GM12891 (cell line): ENCODE data around the gene BCORL1.

Experiments
- DNase-seq: peaks from one replicate; pipeline ENCODE4 v3.0.0; 2011; ENCODE audit warnings: low spot score; ENCODE audit not compliant: insufficient read length
- FAIRE-seq: peaks from 2 replicates; lab custom pipeline; 2011; peaks lifted over from hg19 to GRCh38; lab: Jason Lieb, UNC
- PAX5 ChIP-seq: IDR thresholded peaks from 2 replicates; pipeline ENCODE4 v1.6.1; 2011; ENCODE audit warnings: low read length, moderate library complexity, mild to moderate bottlenecking; ENCODE audit not compliant: insufficient read depth, severe bottlenecking
- POLR2A ChIP-seq: IDR thresholded peaks from 2 replicates; pipeline ENCODE4 v1.6.1; 2011; ENCODE audit warnings: low read depth, low read length, control low read depth
- POLR2AphosphoS5 ChIP-seq: IDR thresholded peaks from 2 replicates; pipeline ENCODE4 v1.6.1; 2011; ENCODE audit warnings: low read depth, low read length, control low read depth
- POU2F2 ChIP-seq: IDR thresholded peaks from 2 replicates; pipeline ENCODE4 v1.6.1; 2011; ENCODE audit warnings: low read depth, mild to moderate bottlenecking, control low read depth, low read length, moderate library complexity
- SPI1 ChIP-seq: IDR thresholded peaks from 2 replicates; pipeline ENCODE4 v1.6.1; 2011; ENCODE audit warnings: low read depth, low read length, control low read depth
- TAF1 ChIP-seq: IDR thresholded peaks from 2 replicates; pipeline ENCODE4 v1.6.1; 2011; ENCODE audit warnings: low read depth, low read length, control low read depth

BCORL1 gene

GRCh38 chrX:130005089-130005807 is 22.8 kb downstream of the BCORL1 start:
- DNase-seq (no peak), FAIRE-seq (no peak)
- TF ChIP-seq PAX5 (no peak), POLR2A (no peak), POU2F2 (no peak)

- no peak for TF ChIP-seq SPI1
- no peak for TF ChIP-seq POU2F2
- TF ChIP-seq PAX5: no peak
- TF ChIP-seq POLR2AphosphoS5: no peak
- no peak for TF ChIP-seq TAF1
- TF ChIP-seq POLR2A: no peak
- FAIRE-seq (no peak), DNase-seq (no peak)
These were observed 27.3 kb downstream of the BCORL1 start for GRCh38 chrX:130009658-130010223.

DNA sequence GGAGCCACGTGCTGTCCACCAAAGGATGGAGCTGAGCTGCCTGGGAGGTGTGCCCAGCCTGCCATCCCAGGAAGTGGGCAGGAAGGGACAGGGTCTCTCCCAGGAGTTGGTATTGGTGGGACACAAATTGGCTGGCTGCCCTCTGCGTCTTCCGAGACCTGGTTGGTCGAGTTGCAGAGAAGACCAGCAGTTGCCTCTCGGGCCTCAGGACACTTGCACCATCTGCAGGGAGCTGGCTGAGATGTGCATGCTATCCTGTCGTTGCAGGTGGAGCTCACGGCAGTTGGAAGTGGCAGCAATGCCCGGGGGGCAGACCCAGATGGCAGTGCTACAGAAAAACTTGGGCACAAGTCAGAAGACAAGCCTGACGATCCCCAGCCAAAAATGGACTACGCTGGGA is 30.2 kb downstream of the BCORL1 start:
- DNase-seq (no peak), FAIRE-seq (no peak)
- TF ChIP-seq PAX5: no peak
- no peak for TF ChIP-seq POU2F2
- no peak for TF ChIP-seq POLR2A
- no peak for TF ChIP-seq TAF1
- TF ChIP-seq SPI1: no peak
- TF ChIP-seq POLR2AphosphoS5: no peak

DNA sequence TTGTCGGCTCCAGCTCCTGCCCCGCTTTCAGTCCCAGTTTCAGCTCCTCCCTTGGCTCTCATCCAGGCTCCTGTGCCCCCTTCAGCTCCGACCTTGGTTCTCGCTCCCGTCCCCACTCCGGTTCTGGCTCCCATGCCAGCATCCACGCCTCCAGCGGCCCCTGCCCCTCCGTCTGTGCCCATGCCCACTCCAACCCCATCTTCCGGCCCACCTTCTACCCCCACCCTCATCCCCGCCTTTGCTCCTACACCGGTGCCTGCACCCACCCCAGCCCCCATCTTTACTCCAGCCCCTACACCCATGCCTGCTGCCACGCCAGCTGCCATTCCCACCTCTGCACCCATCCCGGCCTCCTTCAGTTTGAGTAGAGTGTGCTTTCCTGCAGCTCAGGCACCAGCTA is 31.2 kb downstream of the BCORL1 start:
- TF ChIP-seq POLR2A (no peak), POU2F2 (no peak), POLR2AphosphoS5 (no peak), TAF1 (no peak), SPI1 (no peak), PAX5 (no peak)
- DNase-seq (no peak), FAIRE-seq (no peak)

DNA sequence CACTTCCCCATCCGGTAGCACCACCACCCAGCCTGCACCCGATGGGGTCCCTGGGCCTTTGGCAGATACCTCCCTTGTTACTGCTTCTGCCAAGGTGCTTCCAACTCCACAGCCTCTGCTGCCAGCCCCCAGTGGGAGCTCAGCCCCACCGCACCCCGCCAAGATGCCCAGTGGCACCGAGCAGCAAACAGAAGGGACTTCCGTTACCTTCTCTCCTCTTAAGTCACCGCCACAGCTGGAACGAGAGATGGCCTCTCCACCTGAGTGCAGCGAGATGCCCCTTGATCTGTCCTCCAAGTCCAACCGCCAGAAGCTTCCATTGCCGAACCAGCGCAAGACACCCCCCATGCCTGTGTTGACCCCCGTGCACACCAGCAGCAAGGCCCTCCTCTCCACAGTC is 31.9 kb downstream of the BCORL1 start:
- TF ChIP-seq POLR2AphosphoS5 (no peak), SPI1 (no peak), POU2F2 (no peak), PAX5 (no peak), POLR2A (no peak), TAF1 (no peak)
- DNase-seq (no peak), FAIRE-seq (no peak)

DNA sequence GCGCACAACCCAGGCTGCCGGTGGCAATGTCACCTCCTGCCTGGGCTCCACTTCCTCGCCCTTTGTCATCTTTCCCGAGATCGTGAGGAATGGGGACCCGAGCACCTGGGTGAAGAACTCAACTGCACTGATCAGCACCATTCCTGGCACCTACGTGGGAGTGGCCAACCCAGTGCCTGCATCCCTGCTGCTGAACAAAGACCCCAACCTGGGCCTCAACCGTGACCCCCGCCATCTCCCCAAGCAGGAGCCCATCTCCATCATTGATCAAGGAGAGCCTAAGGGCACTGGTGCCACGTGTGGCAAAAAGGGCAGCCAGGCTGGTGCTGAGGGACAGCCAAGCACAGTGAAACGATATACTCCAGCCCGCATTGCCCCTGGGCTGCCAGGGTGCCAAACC is 32.3 kb downstream of the BCORL1 start:
- no peak for FAIRE-seq
- TF ChIP-seq POU2F2 (no peak), TAF1 (no peak), POLR2AphosphoS5 (no peak), POLR2A (no peak), PAX5 (no peak), SPI1 (no peak)
- DNase-seq: no peak

- TF ChIP-seq POLR2A (no peak), SPI1 (no peak), PAX5 (no peak), POLR2AphosphoS5 (no peak), TAF1 (no peak), POU2F2 (no peak)
- FAIRE-seq: no peak
- no peak for DNase-seq
These were observed 32.7 kb downstream of the BCORL1 start for GRCh38 chrX:130015181-130015580.

GRCh38 chrX:130018143-130018542 is 35.7 kb downstream of the BCORL1 start:
- DNase-seq (no peak), FAIRE-seq (no peak)
- TF ChIP-seq POLR2A (no peak), TAF1 (no peak), POU2F2 (no peak), POLR2AphosphoS5 (no peak), SPI1 (no peak)

- no peak for TF ChIP-seq POLR2AphosphoS5
- TF ChIP-seq TAF1: no peak
- TF ChIP-seq PAX5: no peak
- no peak for TF ChIP-seq SPI1
- TF ChIP-seq POLR2A: no peak
- TF ChIP-seq POU2F2: no peak
- no peak for DNase-seq
- FAIRE-seq: no peak
These were observed 38.4 kb downstream of the BCORL1 start for GRCh38 chrX:130020661-130021324.

DNA sequence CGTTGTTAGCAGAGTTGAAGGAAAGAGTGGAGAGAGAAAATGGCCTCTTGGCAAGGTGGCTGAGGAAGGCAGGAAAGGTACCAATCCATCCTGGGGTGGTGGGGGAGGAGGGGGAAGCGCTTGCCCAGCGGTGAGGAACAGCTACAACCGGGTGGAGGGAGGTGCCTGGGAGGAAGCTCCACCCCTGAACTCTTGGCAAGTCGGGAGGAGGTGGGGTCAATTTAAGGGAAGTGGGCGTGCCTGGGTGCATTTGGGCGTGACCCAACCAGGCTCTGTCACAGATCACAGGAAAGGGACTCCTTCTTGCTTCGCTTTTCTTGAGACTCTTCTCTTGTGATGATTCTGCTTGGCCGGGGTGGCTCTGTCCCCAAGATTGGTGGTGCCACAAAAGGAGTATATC is 41.7 kb downstream of the BCORL1 start:
- peak; percentile 16 for TF ChIP-seq PAX5
- TF ChIP-seq SPI1: peak; percentile 82
- no peak for TF ChIP-seq POLR2AphosphoS5
- TF ChIP-seq POLR2A: no peak
- DNase-seq: peak; percentile 79
- FAIRE-seq: peak; percentile 98
